Measurements from ENCODE around the gene TAF10. TPM values are rescaled to one million over a fixed set of nuclear protein-coding genes. Genes with fewer than 3 reads are reported as not detected.
A peak's percentile ranks its signal among the peaks of the same experiment; 100 is the strongest.

TAF10 gene
- total and polyA plus RNA-seq, 2 of the 13 experiments (the other 11 are each of a cell fraction or from before 2014, with no cell fraction given), result 71.3 to 134 TPM

DNA sequence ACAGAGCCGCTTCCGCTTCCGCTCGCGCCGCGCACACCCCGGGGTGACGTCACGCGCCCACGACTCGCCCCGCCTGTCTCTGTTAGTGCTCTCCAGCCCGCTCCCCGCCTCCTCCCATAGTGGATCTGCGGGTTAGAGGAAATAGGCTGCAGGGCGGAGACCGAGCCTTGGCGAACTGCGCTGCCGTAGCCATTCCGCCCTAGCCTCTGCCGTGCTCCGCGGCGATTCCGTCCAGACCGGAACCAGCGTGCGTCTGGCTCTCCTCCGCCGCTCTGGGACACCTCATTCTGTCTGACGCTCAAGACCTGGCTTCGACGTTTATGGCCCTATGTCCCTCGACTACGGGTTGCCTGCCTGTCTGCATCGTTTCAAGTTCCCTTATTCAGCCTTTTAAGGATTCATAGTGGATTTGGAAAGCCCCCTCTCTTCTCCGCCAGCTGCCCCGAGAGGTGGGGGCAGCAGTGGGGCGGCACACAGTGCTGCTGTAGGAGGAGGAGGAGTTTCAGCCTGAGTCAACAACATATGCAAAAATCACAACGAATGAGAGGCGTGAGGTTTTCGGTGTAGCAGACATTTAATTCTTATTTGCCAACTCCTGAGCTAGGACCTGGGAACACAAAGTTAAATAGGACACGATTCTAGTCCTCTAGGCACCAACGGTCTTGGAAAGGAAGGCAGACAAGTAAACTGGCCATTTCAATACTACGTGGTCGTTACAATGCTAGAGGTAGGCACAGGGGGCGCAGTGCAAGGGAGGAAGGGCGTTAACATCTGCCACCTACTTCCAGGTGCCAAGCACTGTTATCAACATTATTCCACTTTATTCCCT lies at the start of gene TAF10 (continued):
- TF ChIP-seq ZNF496 (CRISPR knock-in tag; IDR thresholded peaks at IDR 0.05; ENCODE audit: insufficient replicate concordance), result no peak
- TF ChIP-seq, protein P1, sequence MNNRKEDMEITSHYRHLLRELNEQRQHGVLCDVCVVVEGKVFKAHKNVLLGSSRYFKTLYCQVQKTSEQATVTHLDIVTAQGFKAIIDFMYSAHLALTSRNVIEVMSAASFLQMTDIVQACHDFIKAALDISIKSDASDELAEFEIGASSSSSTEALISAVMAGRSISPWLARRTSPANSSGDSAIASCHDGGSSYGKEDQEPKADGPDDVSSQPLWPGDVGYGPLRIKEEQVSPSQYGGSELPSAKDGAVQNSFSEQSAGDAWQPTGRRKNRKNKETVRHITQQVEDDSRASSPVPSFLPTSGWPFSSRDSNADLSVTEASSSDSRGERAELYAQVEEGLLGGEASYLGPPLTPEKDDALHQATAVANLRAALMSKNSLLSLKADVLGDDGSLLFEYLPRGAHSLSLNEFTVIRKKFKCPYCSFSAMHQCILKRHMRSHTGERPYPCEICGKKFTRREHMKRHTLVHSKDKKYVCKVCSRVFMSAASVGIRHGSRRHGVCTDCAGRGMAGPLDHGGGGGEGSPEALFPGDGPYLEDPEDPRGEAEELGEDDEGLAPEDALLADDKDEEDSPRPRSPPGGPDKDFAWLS (CRISPR knock-in tag; IDR thresholded peaks at IDR 0.05; ENCODE audit: borderline replicate concordance), result no peak; the same call in 1 of the 2 replicates
- no peak for TF ChIP-seq MAFK (conservative IDR thresholded peaks at IDR 0.05 in 1 of 2, IDR thresholded peaks at IDR 0.05 in 1 of 2; ENCODE audit: low read length in 2 of 2)
- TF ChIP-seq, protein P2, sequence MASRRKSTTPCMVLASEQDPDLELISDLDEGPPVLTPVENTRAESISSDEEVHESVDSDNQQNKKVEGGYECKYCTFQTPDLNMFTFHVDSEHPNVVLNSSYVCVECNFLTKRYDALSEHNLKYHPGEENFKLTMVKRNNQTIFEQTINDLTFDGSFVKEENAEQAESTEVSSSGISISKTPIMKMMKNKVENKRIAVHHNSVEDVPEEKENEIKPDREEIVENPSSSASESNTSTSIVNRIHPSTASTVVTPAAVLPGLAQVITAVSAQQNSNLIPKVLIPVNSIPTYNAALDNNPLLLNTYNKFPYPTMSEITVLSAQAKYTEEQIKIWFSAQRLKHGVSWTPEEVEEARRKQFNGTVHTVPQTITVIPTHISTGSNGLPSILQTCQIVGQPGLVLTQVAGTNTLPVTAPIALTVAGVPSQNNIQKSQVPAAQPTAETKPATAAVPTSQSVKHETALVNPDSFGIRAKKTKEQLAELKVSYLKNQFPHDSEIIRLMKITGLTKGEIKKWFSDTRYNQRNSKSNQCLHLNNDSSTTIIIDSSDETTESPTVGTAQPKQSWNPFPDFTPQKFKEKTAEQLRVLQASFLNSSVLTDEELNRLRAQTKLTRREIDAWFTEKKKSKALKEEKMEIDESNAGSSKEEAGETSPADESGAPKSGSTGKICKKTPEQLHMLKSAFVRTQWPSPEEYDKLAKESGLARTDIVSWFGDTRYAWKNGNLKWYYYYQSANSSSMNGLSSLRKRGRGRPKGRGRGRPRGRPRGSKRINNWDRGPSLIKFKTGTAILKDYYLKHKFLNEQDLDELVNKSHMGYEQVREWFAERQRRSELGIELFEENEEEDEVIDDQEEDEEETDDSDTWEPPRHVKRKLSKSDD (CRISPR knock-in tag; IDR thresholded peaks at IDR 0.05; ENCODE audit: low read depth), result peak; percentile 45; the same call in 1 of the 2 replicates
- 0 out of 2 replicates have a peak, but pooled peaks have one; percentile 29 for TF ChIP-seq AHR (CRISPR knock-in tag; IDR thresholded peaks at IDR 0.05)
- TF ChIP-seq, protein P3, sequence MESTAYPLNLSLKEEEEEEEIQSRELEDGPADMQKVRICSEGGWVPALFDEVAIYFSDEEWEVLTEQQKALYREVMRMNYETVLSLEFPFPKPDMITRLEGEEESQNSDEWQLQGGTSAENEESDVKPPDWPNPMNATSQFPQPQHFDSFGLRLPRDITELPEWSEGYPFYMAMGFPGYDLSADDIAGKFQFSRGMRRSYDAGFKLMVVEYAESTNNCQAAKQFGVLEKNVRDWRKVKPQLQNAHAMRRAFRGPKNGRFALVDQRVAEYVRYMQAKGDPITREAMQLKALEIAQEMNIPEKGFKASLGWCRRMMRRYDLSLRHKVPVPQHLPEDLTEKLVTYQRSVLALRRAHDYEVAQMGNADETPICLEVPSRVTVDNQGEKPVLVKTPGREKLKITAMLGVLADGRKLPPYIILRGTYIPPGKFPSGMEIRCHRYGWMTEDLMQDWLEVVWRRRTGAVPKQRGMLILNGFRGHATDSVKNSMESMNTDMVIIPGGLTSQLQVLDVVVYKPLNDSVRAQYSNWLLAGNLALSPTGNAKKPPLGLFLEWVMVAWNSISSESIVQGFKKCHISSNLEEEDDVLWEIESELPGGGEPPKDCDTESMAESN (CRISPR knock-in tag; conservative IDR thresholded peaks at IDR 0.05), result peak; percentile 95
- TF ChIP-seq ZNF550 (CRISPR knock-in tag; IDR thresholded peaks at IDR 0.05; ENCODE audit: borderline replicate concordance), result no peak
- TF ChIP-seq ZNF3 (CRISPR knock-in tag; IDR thresholded peaks at IDR 0.05), result no peak
- TF ChIP-seq ATF7 (IDR thresholded peaks at IDR 0.05), result peak; percentile 89
- peak; percentile 81; the same call in 1 of the 2 replicates for TF ChIP-seq ATF7 (CRISPR knock-in tag; IDR thresholded peaks at IDR 0.05)
- TF ChIP-seq ZNF24 (IDR thresholded peaks at IDR 0.05), result no peak
- no peak; the same call in 1 of the 2 replicates for TF ChIP-seq ZNF567 (CRISPR knock-in tag; IDR thresholded peaks at IDR 0.05; ENCODE audit: borderline replicate concordance)
- no peak for TF ChIP-seq ZNF615 (CRISPR knock-in tag; IDR thresholded peaks at IDR 0.05; ENCODE audit: borderline replicate concordance)
- peak; percentile 73 for TF ChIP-seq MED1 (CRISPR knock-in tag; IDR thresholded peaks at IDR 0.05)
- no peak for TF ChIP-seq FLYWCH1 (CRISPR knock-in tag; IDR thresholded peaks at IDR 0.05)
- TF ChIP-seq, protein P4, sequence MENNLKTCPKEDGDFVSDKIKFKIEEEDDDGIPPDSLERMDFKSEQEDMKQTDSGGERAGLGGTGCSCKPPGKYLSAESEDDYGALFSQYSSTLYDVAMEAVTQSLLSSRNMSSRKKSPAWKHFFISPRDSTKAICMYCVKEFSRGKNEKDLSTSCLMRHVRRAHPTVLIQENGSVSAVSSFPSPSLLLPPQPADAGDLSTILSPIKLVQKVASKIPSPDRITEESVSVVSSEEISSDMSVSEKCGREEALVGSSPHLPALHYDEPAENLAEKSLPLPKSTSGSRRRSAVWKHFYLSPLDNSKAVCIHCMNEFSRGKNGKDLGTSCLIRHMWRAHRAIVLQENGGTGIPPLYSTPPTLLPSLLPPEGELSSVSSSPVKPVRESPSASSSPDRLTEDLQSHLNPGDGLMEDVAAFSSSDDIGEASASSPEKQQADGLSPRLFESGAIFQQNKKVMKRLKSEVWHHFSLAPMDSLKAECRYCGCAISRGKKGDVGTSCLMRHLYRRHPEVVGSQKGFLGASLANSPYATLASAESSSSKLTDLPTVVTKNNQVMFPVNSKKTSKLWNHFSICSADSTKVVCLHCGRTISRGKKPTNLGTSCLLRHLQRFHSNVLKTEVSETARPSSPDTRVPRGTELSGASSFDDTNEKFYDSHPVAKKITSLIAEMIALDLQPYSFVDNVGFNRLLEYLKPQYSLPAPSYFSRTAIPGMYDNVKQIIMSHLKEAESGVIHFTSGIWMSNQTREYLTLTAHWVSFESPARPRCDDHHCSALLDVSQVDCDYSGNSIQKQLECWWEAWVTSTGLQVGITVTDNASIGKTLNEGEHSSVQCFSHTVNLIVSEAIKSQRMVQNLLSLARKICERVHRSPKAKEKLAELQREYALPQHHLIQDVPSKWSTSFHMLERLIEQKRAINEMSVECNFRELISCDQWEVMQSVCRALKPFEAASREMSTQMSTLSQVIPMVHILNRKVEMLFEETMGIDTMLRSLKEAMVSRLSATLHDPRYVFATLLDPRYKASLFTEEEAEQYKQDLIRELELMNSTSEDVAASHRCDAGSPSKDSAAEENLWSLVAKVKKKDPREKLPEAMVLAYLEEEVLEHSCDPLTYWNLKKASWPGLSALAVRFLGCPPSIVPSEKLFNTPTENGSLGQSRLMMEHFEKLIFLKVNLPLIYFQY (CRISPR knock-in tag; IDR thresholded peaks at IDR 0.05; ENCODE audit: borderline replicate concordance), result no peak; the same call in 1 of the 2 replicates
- TF ChIP-seq CBFB (CRISPR knock-in tag; IDR thresholded peaks at IDR 0.05), result 0 out of 2 replicates have a peak, but pooled peaks have one; percentile 34

Measured in HepG2 (cell line).